GM19468 (cell line): ENCODE measurements around the gene ANO10.
"Not testable (repeated sequence)": the region's sequence is repeated elsewhere in the genome, so short reads cannot be mapped to it uniquely, and the experiment has no call there.

Experiments
- ATAC-seq: cut with Tn5 transposase; IDR thresholded peaks from one replicate; pipeline ENCODE4 v1.9.1; 2021; ENCODE audit warnings: mild to moderate bottlenecking, moderate library complexity, moderate number of reproducible peaks; ENCODE audit not compliant: unreplicated experiment; ENCODE audit errors: extremely low read depth

Gene ANO10, protein sequence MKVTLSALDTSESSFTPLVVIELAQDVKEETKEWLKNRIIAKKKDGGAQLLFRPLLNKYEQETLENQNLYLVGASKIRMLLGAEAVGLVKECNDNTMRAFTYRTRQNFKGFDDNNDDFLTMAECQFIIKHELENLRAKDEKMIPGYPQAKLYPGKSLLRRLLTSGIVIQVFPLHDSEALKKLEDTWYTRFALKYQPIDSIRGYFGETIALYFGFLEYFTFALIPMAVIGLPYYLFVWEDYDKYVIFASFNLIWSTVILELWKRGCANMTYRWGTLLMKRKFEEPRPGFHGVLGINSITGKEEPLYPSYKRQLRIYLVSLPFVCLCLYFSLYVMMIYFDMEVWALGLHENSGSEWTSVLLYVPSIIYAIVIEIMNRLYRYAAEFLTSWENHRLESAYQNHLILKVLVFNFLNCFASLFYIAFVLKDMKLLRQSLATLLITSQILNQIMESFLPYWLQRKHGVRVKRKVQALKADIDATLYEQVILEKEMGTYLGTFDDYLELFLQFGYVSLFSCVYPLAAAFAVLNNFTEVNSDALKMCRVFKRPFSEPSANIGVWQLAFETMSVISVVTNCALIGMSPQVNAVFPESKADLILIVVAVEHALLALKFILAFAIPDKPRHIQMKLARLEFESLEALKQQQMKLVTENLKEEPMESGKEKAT

GRCh38 chr3:43621656-43622432, at the start of gene ANO10:
TSS of gene ANO10 (minus strand) at chr3:43622011. CDS start at chr3:43605852, 16,159 bp downstream.
- peak; percentile 96 for ATAC-seq

GRCh38 chr3:43670635-43671522, 49.1 kb upstream of the ANO10 start:
- no peak for ATAC-seq

DNA sequence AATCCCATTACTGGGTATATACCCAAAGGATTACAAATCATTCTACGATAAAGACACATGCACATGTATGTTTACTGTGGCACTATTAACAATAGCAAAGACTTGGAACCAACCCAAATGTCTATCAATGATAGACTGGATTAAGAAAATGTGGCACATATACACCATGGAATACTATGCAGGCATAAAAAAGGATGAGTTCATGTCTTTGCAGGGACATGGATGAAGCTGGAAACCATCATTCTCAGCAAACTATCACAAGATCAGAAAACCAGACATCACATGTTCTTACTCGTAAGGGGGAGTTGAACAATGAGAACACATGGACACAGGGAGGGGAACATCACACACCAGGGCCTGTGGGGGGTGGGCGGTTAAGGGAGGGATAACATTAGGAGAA, 43.2 kb upstream of the ANO10 start:
- not testable (repeated sequence) for ATAC-seq

DNA sequence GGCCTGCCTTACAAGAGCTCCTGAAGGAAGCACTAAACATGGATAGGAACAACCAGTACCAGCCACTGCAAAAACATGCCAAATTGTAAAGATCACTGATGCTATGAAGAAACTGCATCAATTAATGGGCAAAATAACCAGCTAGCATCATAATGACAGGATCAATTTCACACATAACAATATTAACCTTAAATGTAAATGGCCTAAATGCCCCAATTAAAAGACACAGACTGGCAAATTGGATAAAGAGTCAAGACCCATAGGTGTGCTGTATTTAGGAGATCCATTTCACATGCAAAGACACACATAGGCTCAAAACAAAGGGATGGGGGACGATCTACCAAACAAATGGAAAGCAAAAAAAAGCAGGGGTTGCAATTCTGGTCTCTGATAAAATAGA, 39.6 kb upstream of the ANO10 start:
- not testable (repeated sequence) for ATAC-seq

DNA sequence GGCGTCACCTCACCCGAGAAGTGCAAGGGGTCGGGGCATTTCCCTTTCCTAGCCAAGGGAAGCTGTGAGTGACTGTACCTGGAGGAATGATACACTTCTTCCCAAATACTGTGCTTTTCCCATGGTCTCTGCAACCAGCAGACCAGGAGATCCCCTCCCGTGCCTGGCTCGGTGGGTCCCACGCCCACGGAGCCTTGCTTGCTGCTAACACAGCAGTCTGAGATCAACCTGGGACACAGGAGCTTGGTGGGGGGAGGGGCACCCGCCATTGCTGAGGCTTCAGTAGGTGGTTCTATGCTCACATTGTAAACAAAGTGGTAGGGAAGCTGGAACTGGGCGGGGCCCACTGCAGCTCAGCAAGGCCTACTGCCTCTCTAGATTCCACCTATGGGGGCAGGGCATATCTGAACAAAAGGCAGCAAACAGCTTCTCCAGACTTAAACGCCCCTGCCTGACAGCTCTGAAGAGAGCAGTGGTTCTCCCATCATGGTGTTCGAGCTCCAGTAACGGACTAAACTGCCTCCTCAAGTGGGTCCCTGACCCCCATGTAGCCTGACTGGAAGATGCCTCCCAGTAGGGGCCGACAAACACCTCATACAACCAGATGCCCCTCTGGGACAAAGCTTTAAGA, 37.6 kb upstream of the ANO10 start:
- ATAC-seq, result no peak

GRCh38 chr3:43656390-43656789, 34.6 kb upstream of the ANO10 start:
- ATAC-seq, result not testable (repeated sequence)

DNA sequence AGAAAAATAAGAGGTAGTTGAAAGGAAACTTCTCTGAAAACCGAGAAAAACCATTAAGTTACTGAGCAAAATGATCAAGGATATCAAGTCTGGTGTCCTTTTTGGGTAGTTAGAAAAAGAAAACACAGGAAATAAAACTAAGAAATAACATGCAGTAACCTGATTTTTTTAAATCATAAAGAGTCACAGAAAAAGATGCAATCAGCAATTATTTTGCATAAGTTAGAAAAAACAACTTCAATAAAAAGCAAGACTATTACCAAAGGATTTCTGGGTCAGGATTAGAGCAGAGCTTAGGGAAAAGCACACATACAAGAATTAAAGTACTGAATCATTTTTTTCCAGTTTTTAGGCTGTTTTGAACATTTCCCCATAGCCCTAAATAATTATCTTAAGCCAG, 28.5 kb upstream of the ANO10 start:
- no peak for ATAC-seq

DNA sequence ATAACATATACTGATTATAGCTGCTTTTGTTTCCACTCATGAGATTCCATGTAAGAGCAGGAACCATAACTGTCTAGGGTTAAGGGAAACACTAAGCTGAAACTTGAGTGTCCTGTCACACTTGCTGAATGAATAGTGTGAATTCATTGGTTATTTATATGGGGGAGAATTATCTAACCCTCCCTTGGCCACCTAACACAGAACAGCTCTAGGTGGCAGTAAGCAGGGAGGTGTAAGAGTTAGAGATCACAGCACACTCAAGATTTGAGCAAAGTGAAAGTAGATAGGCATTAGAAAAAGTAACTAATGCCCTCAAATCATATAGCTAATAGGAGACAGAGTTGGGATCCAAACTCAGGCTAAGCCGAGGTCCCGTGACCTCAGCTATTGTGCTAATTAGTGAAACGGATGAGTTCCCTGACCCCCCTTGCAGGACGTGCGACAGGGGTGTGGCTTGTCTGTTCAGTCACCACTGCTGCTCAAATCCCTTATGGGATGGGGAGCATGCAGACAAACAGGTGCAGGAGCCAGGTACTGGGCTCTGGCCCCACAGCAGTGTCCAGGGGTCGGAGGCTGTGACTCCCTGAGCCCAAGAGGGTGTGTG, 27.7 kb upstream of the ANO10 start:
- no peak for ATAC-seq

GRCh38 chr3:43648957-43649356, 27.1 kb upstream of the ANO10 start:
- no peak for ATAC-seq

DNA sequence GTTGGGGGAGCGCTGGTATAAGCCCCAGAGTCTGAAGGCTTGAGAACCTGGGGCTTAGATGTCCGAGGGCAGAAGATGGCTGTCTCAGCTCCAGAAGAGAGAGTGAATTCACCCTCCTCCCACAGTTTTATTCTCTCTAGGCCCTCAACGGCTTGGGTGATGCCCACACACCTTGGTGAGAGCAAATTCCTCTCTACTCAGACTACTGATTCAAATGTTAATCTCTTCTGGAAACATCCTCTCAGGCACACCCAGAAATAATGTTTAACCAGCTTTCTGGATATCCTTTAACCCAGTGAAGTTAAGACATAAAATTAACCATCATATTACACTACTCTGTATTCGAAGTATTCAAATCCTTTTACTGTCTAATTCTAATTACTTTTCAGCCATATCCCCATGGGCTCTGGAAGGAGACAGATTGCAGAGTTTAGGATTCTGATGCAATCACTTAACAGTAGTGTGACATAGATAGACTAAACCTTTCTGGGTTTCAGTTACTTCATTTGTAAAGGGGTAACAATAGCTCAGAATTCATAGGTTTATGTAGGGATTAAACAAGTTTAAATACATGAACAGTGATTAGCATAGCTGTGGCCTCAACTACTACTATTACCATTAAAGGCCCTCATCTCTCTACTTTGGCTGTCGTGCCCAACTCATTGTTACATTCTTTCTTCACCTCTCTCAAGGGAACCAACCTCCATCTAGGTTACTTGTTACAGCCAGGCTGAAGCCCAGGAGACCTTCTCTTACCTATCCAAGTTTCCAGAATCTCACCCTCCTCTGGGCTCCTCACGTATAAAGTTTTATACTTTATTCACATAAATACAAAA, 25.7 kb upstream of the ANO10 start:
- no peak for ATAC-seq

- no peak for ATAC-seq
Measured at GRCh38 chr3:43644443-43644842, 22.6 kb upstream of the ANO10 start.

- no peak for ATAC-seq
Measured at GRCh38 chr3:43641306-43642114, 19.7 kb upstream of the ANO10 start.

- ATAC-seq, result no peak
Measured at GRCh38 chr3:43640681-43641080, 18.9 kb upstream of the ANO10 start.

- ATAC-seq, result peak; percentile 32
Measured at GRCh38 chr3:43638594-43639447, 17.0 kb upstream of the ANO10 start.

DNA sequence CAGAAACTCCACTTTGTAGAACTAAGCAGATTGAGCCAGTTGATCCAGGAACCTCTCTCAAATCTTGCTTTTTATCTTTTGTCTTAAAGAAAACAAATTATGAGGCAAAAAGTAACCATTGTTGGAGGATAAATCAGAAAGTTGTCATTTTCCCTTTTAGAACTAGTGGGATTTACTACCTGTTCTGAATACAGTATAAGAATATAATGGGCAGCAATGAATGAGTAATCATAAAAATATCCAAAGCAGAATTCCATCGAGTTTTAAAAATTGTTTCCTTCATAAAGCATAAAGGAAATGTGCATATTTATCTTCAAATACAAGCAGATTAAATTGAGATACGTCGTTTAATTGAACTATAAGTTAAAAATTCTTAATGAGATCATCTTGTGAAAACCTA, 15.9 kb upstream of the ANO10 start:
- ATAC-seq, result no peak

DNA sequence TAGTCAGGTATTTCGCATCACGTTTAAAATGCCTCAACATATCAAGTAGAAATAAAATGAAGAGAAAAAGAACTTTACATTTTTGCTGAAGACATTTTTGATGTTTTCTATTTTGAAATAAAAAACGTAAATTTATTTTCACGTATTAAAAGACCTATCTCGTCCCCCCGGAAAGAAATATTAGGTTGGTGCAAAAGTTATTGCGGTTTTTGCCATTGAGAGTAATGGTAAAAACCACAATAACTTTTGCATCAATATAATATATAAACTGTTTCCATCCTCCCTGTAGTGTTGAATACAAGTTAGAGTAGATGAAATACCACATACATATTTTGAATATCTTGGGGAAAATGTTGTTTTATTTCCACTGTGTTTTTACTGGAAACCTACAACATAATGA, 11.2 kb upstream of the ANO10 start:
- ATAC-seq, result no peak
